WTC11 (cell line): ENCODE data around the gene GAL3ST1. TPM values are rescaled to one million over a fixed set of nuclear protein-coding genes. Genes with fewer than 3 reads are reported as not detected.
A peak's percentile ranks its signal among the peaks of the same experiment; 100 is the strongest.

Experiments used
- ATAC-seq: fragments of 200-7000 bp; cut with Tn5 transposase; 2 replicates; pipeline ENCODE4 v1.10.0; 2021; ENCODE audit warnings: mild to moderate bottlenecking, moderate library complexity
- CTCF ChIA-PET: fragments of 300-600 bp; sonication (Branson Sonifier 250); formaldehyde crosslinking; loops from one replicate; lab custom pipeline; 2021; ENCODE audit warnings: antibody characterized with exemption; lab: Charles Lee
- POLR2A ChIA-PET: fragments of 350-600 bp; sonication (Branson Sonifier 250); formaldehyde crosslinking; loops from one replicate; lab custom pipeline; 2021; ENCODE audit warnings: antibody characterized with exemption; lab: Charles Lee
- DNase-seq: peaks from one replicate; pipeline ENCODE4 v3.0.0; 2021; ENCODE audit warnings: low spot score
- H3K27ac Mint-ChIP-seq: 2 replicates; pipeline ENCODE4 v1.8.0; 2021; ENCODE audit warnings: mixed read lengths
- H3K27me3 Mint-ChIP-seq: 2 replicates; pipeline ENCODE4 v1.8.0; 2021; ENCODE audit warnings: low read depth, mild to moderate bottlenecking, moderate library complexity, mixed read lengths
- H3K36me3 Mint-ChIP-seq: 2 replicates; pipeline ENCODE4 v1.8.0; 2021; ENCODE audit warnings: mixed read lengths
- H3K4me1 Mint-ChIP-seq: 2 replicates; pipeline ENCODE4 v1.8.0; 2022; ENCODE audit warnings: mixed read lengths
- H3K4me3 Mint-ChIP-seq: 2 replicates; pipeline ENCODE4 v1.8.0; 2021; ENCODE audit warnings: mild to moderate bottlenecking, moderate library complexity, mixed read lengths
- H3K9me3 Mint-ChIP-seq: 2 replicates; pipeline ENCODE4 v1.8.0; 2021; ENCODE audit warnings: mixed read lengths
- ATF1 ChIP-seq: sonication (generic); formaldehyde crosslinking; IDR thresholded peaks from 2 replicates; pipeline ENCODE4 v1.8.1; 2023; ENCODE audit warnings: mild to moderate bottlenecking, moderate library complexity, missing genetic modification reagents
- CBFB ChIP-seq: sonication (generic); formaldehyde crosslinking; IDR thresholded peaks from 2 replicates; pipeline ENCODE4 v1.8.1; 2022; ENCODE audit warnings: mild to moderate bottlenecking, low read depth, missing genetic modification reagents
- CREB1 ChIP-seq: sonication (generic); formaldehyde crosslinking; IDR thresholded peaks from 2 replicates; pipeline ENCODE4 v1.8.0; 2023; ENCODE audit warnings: mild to moderate bottlenecking, missing genetic modification reagents
- CREM ChIP-seq: sonication (generic); formaldehyde crosslinking; IDR thresholded peaks from 2 replicates; pipeline ENCODE4 v1.8.1; 2022; ENCODE audit warnings: mild to moderate bottlenecking, missing genetic modification reagents, moderate library complexity
- CTCF ChIP-seq: fragments of 200-600 bp; IDR thresholded peaks from 2 replicates; pipeline ENCODE4 v1.8.0; 2022; ENCODE audit warnings: antibody characterized with exemption
- ELF4 ChIP-seq: sonication (generic); formaldehyde crosslinking; IDR thresholded peaks from 2 replicates; pipeline ENCODE4 v1.8.1; 2022; ENCODE audit warnings: low read depth, mild to moderate bottlenecking, moderate library complexity, missing genetic modification reagents
- HMGXB4 ChIP-seq: sonication (generic); formaldehyde crosslinking; IDR thresholded peaks from 2 replicates; pipeline ENCODE4 v1.8.1; 2023; ENCODE audit warnings: mild to moderate bottlenecking, moderate library complexity, missing genetic modification reagents
- JAZF1 ChIP-seq: fragments of 250-450 bp; sonication (Bioruptor Pico); IDR thresholded peaks from 2 replicates; pipeline ENCODE4 v1.9.0; 2021; ENCODE audit warnings: moderate library complexity, mild to moderate bottlenecking, inconsistent platforms
- JUN ChIP-seq: sonication (generic); formaldehyde crosslinking; IDR thresholded peaks from 2 replicates; pipeline ENCODE4 v1.8.0; 2023; ENCODE audit warnings: mild to moderate bottlenecking, missing genetic modification reagents
- MAX ChIP-seq: sonication (generic); formaldehyde crosslinking; IDR thresholded peaks from 2 replicates; pipeline ENCODE4 v1.8.0; 2022; ENCODE audit warnings: mild to moderate bottlenecking, missing genetic modification reagents
- NR1H2 ChIP-seq: sonication (generic); formaldehyde crosslinking; IDR thresholded peaks from 2 replicates; pipeline ENCODE4 v1.9.0; 2021; ENCODE audit warnings: mild to moderate bottlenecking, moderate library complexity, missing genetic modification reagents
- STAT6 ChIP-seq: sonication (generic); formaldehyde crosslinking; conservative IDR thresholded peaks from 2 replicates; pipeline ENCODE4 v1.8.1; 2023; ENCODE audit warnings: mild to moderate bottlenecking, low read depth, missing genetic modification reagents, moderate library complexity
- TP53 ChIP-seq: sonication (generic); formaldehyde crosslinking; IDR thresholded peaks from 2 replicates; pipeline ENCODE4 v1.8.1; 2023; ENCODE audit warnings: mild to moderate bottlenecking, missing genetic modification reagents
- ZNF121 ChIP-seq: sonication (generic); formaldehyde crosslinking; IDR thresholded peaks from 2 replicates; pipeline ENCODE4 v1.8.0; 2023; ENCODE audit warnings: missing genetic modification reagents
- ZNF512 ChIP-seq: sonication (generic); formaldehyde crosslinking; IDR thresholded peaks from 2 replicates; pipeline ENCODE4 v1.8.1; 2022; ENCODE audit warnings: missing genetic modification reagents, borderline replicate concordance
- total RNA-seq: library from RNA; stranded (reverse); gene quantifications from 3 replicates; pipeline ENCODE4 v1.2.3, GENCODE V29; 2021

The GAL3ST1 gene
- total RNA-seq, 1 experiment from 2014 or later: 11.0 TPM

- Mint-ChIP-seq H3K9me3 (no peaks in the 10 kb centered on the region), H3K4me3 (peak overlapping the region; percentile 81; the same call in 1 of the 2 replicates)
- no peak for ATAC-seq
- TF ChIP-seq CREB1 (CRISPR knock-in tag): no peak
- no peak for TF ChIP-seq ATF1
- TF ChIP-seq JAZF1: no peak
- TF ChIP-seq ELF4 (CRISPR knock-in tag): no peak
- TF ChIP-seq JUN: no peak
- TF ChIP-seq ZNF512: no peak
- TF ChIP-seq CTCF: no peak
- no peak for TF ChIP-seq CBFB
- no peak for TF ChIP-seq ZNF121 (CRISPR knock-in tag)
- no peak for TF ChIP-seq NR1H2 (CRISPR knock-in tag)
- no peak for TF ChIP-seq MAX (CRISPR knock-in tag)
- TF ChIP-seq, all 79 proteins: peak for 0
- H3K4me1 Mint-ChIP-seq: peaks cover 40% of the 10 kb centered on the region
- no peaks in the 10 kb centered on the region for H3K27me3 Mint-ChIP-seq
- POLR2A ChIA-PET: no interaction called here
- CTCF ChIA-PET: interaction anchor here (0.8 to 2.3 kb wide), 4 partner anchors 25 to 145 kb away, joined by 3 to 6 read pairs (median 4); no protein-coding TSS in a partner anchor
- DNase-seq: no peak
- peaks cover 31% of the 10 kb centered on the region for H3K36me3 Mint-ChIP-seq
- H3K27ac Mint-ChIP-seq: peak overlapping the region; percentile 52; the same call in 1 of the 2 replicates
These were observed 35.1 kb upstream of the GAL3ST1 start for GRCh38 chr22:30609260-30610185.

GRCh38 chr22:30607939-30608338, 33.5 kb upstream of the GAL3ST1 start:
- ChIA-PET CTCF (interaction anchor here (0.8 to 4.0 kb wide), 10 partner anchors 10 to 473 kb away, joined by 3 to 43 read pairs (median 6); partner anchors contain the start of genes SLC35E4 and SMTN), POLR2A (interaction anchor here (1.5 kb wide), 1 partner anchor 20 kb away, joined by 3 read pairs; no protein-coding TSS in a partner anchor)
- Mint-ChIP-seq H3K4me3 (peak overlapping the region; percentile 81), H3K27me3 (no peaks in the 10 kb centered on the region), H3K4me1 (peaks cover 40% of the 10 kb centered on the region), H3K27ac (peak overlapping the region; percentile 35), H3K36me3 (peaks cover 25% of the 10 kb centered on the region), H3K9me3 (no peaks in the 10 kb centered on the region)
- DNase-seq: no peak
- no peak for ATAC-seq
- no peak for TF ChIP-seq HMGXB4
- TF ChIP-seq TP53 (CRISPR knock-in tag): no peak
- TF ChIP-seq, all 79 proteins: peak for 0

- Mint-ChIP-seq H3K27ac (peak overlapping the region; percentile 35), H3K27me3 (no peaks in the 10 kb centered on the region), H3K4me1 (peaks cover 40% of the 10 kb centered on the region), H3K36me3 (peaks cover 20% of the 10 kb centered on the region), H3K4me3 (peak overlapping the region; percentile 81), H3K9me3 (no peaks in the 10 kb centered on the region)
- DNase-seq (no peak), ATAC-seq (no peak)
- ChIA-PET CTCF (interaction anchor here (0.6 to 4.0 kb wide), 19 partner anchors 10 to 872 kb away, joined by 3 to 43 read pairs (median 4); partner anchors contain the start of genes DUSP18, PLA2G3, SLC35E4 and SMTN), POLR2A (interaction anchor here (1.0 to 1.5 kb wide), 3 partner anchors 20 to 147 kb away, joined by 3 read pairs; no protein-coding TSS in a partner anchor)
- TF ChIP-seq ZNF121 (CRISPR knock-in tag) (peak; percentile 56; the same call in 1 of the 2 replicates), CREM (CRISPR knock-in tag) (no peak), STAT6 (no peak)
These were observed 33.0 kb upstream of the GAL3ST1 start for GRCh38 chr22:30607300-30607930.
